ENCODE measurements around the gene PPARA. TPM values are rescaled to one million over a fixed set of nuclear protein-coding genes. Genes with fewer than 3 reads are reported as not detected.
A peak's percentile ranks its signal among the peaks of the same experiment; 100 is the strongest.

Gene PPARA
- total and polyA plus RNA-seq, 2 of the 4 experiments (the other 2 are of a cell fraction), result 3.1 to 7.0 TPM

GRCh38 chr22:46147471-46148267, 2.7 kb upstream of the PPARA start:
- no peak overlapping the region for H2BK15ac ChIP-seq (ENCODE audit: low read depth, low read length)
- H3K9me1 ChIP-seq (ENCODE audit: insufficient read depth, low read length), result 0 out of 2 replicates have a peak, but pooled peaks cover 5% of the 10 kb centered on the region
- H4K5ac ChIP-seq (ENCODE audit: low read depth, low read length), result no peak overlapping the region
- H2AFZ ChIP-seq (replicated peaks; ENCODE audit: low read length, poor library complexity), result no peak overlapping the region
- intact Hi-C loops (cut with micrococcal nuclease) (no loop called here), in situ Hi-C loops (cut with MboI; ENCODE audit: low sequenced_read_pairs) (loop anchor here (25.0 kb wide), 1 partner anchor 390 kb away; the partner anchor contains the start of gene CELSR1), dilution Hi-C loops (cut with HindIII; ENCODE audit: low sequenced_read_pairs, unreplicated experiment) (no loop called here)
- no peak overlapping the region for H3K14ac ChIP-seq (replicated peaks; ENCODE audit: low read depth, low read length)
- no peak overlapping the region for H3K4ac ChIP-seq (ENCODE audit: low read depth, low read length)
- H3K4me2 ChIP-seq (ENCODE audit: low read depth, low read length), result no peak overlapping the region
- peaks cover 58% of the 10 kb centered on the region for H3K27me3 ChIP-seq (ENCODE audit: control insufficient read depth, insufficient read depth, low read length)
- no peak overlapping the region for H4K91ac ChIP-seq (ENCODE audit: insufficient read depth, low read depth, low read length)
- H3K79me1 ChIP-seq (ENCODE audit: low read depth in 1 of 2, low read length in 2 of 2), result peaks cover 9 to 11% of the 10 kb centered on the region in 2 experiments; a peak in 3 of 4 replicates
- H4K20me1 ChIP-seq (ENCODE audit: insufficient read depth, low read length), result peaks cover 4% of the 10 kb centered on the region; the same call in 1 of the 2 replicates
- H3K56ac ChIP-seq (ENCODE audit: extremely low read depth, insufficient read depth, low read length), result no peak overlapping the region
- H3K4me3 ChIP-seq (ENCODE audit: insufficient read depth, low read depth, low read length), result no peak overlapping the region
- no peak overlapping the region for H3K27ac ChIP-seq (ENCODE audit: insufficient read depth, low read length)
- no peaks in the 10 kb centered on the region for H3K9me3 ChIP-seq (ENCODE audit: control insufficient read depth, insufficient read depth, low read length)
- H2BK120ac ChIP-seq (ENCODE audit: low read depth, low read length), result no peak overlapping the region
- 44% methylated on average over 11 of the region's 19 CpGs; no CpG with 5 or more reads in 1 of the 2 experiments for WGBS, 2 experiments (ENCODE audit: extremely low coverage in 2 of 2, insufficient read length in 1 of 2)
- no peak overlapping the region for H2AK9ac ChIP-seq (replicated peaks; ENCODE audit: low read depth, low read length, poor library complexity)
- DNase-seq (no peak), ATAC-seq (ENCODE audit: low read depth) (no peak)
- no peak overlapping the region for H3K18ac ChIP-seq (ENCODE audit: low read depth, low read length)
- ChIA-PET POLR2A (ENCODE audit: unreplicated experiment) (no interaction called here), CTCF (no interaction called here)
- peaks cover 3% of the 10 kb centered on the region for H3K4me1 ChIP-seq (ENCODE audit: control insufficient read depth, insufficient read depth, low read length)
- H2BK5ac ChIP-seq (ENCODE audit: low read depth, low read length, poor library complexity, severe bottlenecking), result no peak overlapping the region
- no peak overlapping the region for H2AK5ac ChIP-seq (ENCODE audit: low read depth, low read length)
- 0 out of 2 replicates have a peak overlapping the region, but pooled peaks have one; percentile 33 for H3K23ac ChIP-seq (ENCODE audit: low read depth, low read length)
- H4K8ac ChIP-seq (ENCODE audit: low read depth in 2 of 2, low read length in 2 of 2), result no peak overlapping the region
- H2BK20ac ChIP-seq (ENCODE audit: low read depth, low read length), result no peak overlapping the region
- no peak overlapping the region for H3K9ac ChIP-seq (ENCODE audit: low read depth, low read length)
- no TSS peak for BruUV-seq (replicated peaks)
- H3K36me3 ChIP-seq (ENCODE audit: control insufficient read depth, insufficient read depth, low read length), result peaks cover 2% of the 10 kb centered on the region; the same call in 1 of the 2 replicates
- TF ChIP-seq ELK1 (IDR thresholded peaks at IDR 0.05; ENCODE audit: borderline replicate concordance, low read depth, low read length) (no peak), RFX5 (IDR thresholded peaks at IDR 0.05; ENCODE audit: low read depth, low read length) (no peak), MAFK (IDR thresholded peaks at IDR 0.05; ENCODE audit: low read depth, low read length) (no peak), CHD1 (IDR thresholded peaks at IDR 0.05; ENCODE audit: low read depth, low read length) (no peak), BHLHE40 (IDR thresholded peaks at IDR 0.05; ENCODE audit: low read depth, low read length) (no peak), MXI1 (IDR thresholded peaks at IDR 0.05; ENCODE audit: borderline replicate concordance, low read depth, low read length) (no peak), SMC3 (IDR thresholded peaks at IDR 0.05; ENCODE audit: low read depth, low read length) (no peak), FOS (IDR thresholded peaks at IDR 0.05; ENCODE audit: low read depth, low read length) (no peak), RAD21 (IDR thresholded peaks at IDR 0.05; ENCODE audit: low read length) (no peak), MAZ (IDR thresholded peaks at IDR 0.05; ENCODE audit: borderline replicate concordance, low read depth, low read length) (no peak), POLR2A (IDR thresholded peaks at IDR 0.05; ENCODE audit: low read depth, low read length) (no peak), CTCF (conservative IDR thresholded peaks at IDR 0.05; ENCODE audit: low read depth, low read length) (no peak), USF2 (IDR thresholded peaks at IDR 0.05; ENCODE audit: low read depth, low read length) (no peak), NFE2L2 (IDR thresholded peaks at IDR 0.05; ENCODE audit: low read depth, low read length) (no peak), CEBPB (IDR thresholded peaks at IDR 0.05; ENCODE audit: low read depth, low read length) (no peak)

All from IMR-90 (cell line).